HL-60 (cell line): ENCODE results near the gene ELN.

Experiments
- DNase-seq, 2 experiments: peaks; one replicate each; pipeline ENCODE4 v3.0.0-alpha.2; 2010 to 2020; ENCODE audit warnings: low read depth in 1 of 2, low spot score in 1 of 2
- H3K27ac ChIP-seq: fragments of 250-450 bp; sonication (Bioruptor Pico); replicated peaks from 2 replicates; pipeline ENCODE4 v1.5.1; 2020; ENCODE audit warnings: mild to moderate bottlenecking, moderate library complexity
- H3K27me3 ChIP-seq: fragments of 250-450 bp; sonication (Bioruptor Pico); 2 replicates; pipeline ENCODE4 v1.5.1; 2021; ENCODE audit warnings: mild to moderate bottlenecking, moderate library complexity; ENCODE audit not compliant: insufficient read depth, poor library complexity, severe bottlenecking
- H3K4me3 ChIP-seq: replicated peaks from 2 replicates; pipeline ENCODE4 v1.5.1; 2011; ENCODE audit warnings: mild to moderate bottlenecking, control low read depth, low read length; ENCODE audit not compliant: insufficient read depth
- CTCF ChIP-seq: IDR thresholded peaks from one replicate; pipeline ENCODE4 v1.5.1; 2011; ENCODE audit warnings: low read length, control low read depth, inconsistent platforms; ENCODE audit not compliant: insufficient read depth
- GABPA ChIP-seq: IDR thresholded peaks from 2 replicates; pipeline ENCODE4 v1.6.1; 2012; ENCODE audit warnings: low read depth
- POLR2AphosphoS5 ChIP-seq: IDR thresholded peaks from 2 replicates; pipeline ENCODE4 v1.6.1; 2012; ENCODE audit warnings: low read depth
- SPI1 ChIP-seq: IDR thresholded peaks from 2 replicates; pipeline ENCODE4 v1.6.1; 2012; ENCODE audit warnings: low read depth, mild to moderate bottlenecking, borderline replicate concordance
- TF ChIP-seq, protein P1 (sequence below): IDR thresholded peaks from 2 replicates; pipeline ENCODE4 v1.6.1; 2012; ENCODE audit warnings: low read depth; ENCODE audit not compliant: insufficient replicate concordance

Gene ELN

GRCh38 chr7:74025146-74025545 is 2.8 kb upstream of the ELN start:
- no peak overlapping the region for H3K4me3 ChIP-seq
- peaks cover 28% of the 10 kb centered on the region for H3K27me3 ChIP-seq
- no peak overlapping the region for H3K27ac ChIP-seq
- no peak for DNase-seq
- no peak for TF ChIP-seq GABPA
- TF ChIP-seq POLR2AphosphoS5 = no peak
- TF ChIP-seq SPI1 = no peak
- no peak for TF ChIP-seq CTCF
- TF ChIP-seq, protein P1, sequence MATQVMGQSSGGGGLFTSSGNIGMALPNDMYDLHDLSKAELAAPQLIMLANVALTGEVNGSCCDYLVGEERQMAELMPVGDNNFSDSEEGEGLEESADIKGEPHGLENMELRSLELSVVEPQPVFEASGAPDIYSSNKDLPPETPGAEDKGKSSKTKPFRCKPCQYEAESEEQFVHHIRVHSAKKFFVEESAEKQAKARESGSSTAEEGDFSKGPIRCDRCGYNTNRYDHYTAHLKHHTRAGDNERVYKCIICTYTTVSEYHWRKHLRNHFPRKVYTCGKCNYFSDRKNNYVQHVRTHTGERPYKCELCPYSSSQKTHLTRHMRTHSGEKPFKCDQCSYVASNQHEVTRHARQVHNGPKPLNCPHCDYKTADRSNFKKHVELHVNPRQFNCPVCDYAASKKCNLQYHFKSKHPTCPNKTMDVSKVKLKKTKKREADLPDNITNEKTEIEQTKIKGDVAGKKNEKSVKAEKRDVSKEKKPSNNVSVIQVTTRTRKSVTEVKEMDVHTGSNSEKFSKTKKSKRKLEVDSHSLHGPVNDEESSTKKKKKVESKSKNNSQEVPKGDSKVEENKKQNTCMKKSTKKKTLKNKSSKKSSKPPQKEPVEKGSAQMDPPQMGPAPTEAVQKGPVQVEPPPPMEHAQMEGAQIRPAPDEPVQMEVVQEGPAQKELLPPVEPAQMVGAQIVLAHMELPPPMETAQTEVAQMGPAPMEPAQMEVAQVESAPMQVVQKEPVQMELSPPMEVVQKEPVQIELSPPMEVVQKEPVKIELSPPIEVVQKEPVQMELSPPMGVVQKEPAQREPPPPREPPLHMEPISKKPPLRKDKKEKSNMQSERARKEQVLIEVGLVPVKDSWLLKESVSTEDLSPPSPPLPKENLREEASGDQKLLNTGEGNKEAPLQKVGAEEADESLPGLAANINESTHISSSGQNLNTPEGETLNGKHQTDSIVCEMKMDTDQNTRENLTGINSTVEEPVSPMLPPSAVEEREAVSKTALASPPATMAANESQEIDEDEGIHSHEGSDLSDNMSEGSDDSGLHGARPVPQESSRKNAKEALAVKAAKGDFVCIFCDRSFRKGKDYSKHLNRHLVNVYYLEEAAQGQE = no peak

DNA sequence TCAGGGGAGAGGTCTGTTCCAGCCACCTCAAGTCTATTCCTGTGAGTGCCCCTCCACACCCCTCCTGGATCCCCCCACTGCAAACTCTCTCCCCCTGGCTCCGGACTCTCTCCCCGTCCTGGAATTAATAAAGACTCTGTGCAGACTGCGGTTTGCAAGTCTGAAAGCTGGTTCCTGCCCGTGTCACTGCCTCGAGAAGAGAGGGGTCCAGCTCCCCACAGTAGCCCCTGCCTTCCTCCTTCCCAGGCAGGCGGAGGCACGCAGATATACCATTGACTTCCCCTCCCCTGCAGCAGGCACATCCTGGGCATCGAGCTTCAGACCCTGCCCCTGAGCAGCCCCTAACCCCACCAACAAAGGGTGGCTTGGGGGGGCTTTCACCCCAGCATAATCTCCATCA is 2.2 kb upstream of the ELN start:
- peak in 1 of 2 experiments; percentile 34 for DNase-seq
- Histone ChIP-seq H3K4me3 (no peak overlapping the region), H3K27me3 (peaks cover 33% of the 10 kb centered on the region), H3K27ac (no peak overlapping the region)
- no peak for TF ChIP-seq SPI1
- no peak for TF ChIP-seq GABPA
- TF ChIP-seq, protein P1 = no peak
- TF ChIP-seq POLR2AphosphoS5 = no peak
- no peak for TF ChIP-seq CTCF

DNA sequence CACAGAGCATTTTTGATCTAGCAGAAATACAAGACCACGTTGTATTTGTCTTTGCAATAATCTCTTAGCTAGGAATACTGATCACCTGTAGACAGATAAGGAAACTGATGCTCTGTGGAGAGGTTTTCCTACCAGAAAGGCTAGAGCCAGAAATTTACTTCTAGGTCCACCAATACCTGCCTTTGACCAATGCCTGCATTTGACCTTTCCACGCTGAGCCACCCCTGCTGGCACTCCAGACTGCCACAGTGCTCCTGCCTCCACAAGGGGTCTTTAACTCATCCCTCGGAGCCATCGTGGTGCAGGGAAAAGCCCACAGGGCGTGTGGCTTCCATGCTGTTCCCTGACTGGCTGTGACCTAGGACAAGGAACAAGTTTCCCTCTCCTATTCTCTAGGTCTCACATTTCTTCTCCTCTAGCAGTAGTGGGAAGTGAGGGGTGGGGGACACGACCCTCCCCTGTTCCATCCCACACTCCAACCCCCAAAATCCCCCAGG is 1.5 kb upstream of the ELN start:
- no peak for DNase-seq
- Histone ChIP-seq H3K27me3 (peaks cover 39% of the 10 kb centered on the region), H3K27ac (no peak overlapping the region), H3K4me3 (no peak overlapping the region)
- TF ChIP-seq GABPA = no peak
- TF ChIP-seq POLR2AphosphoS5 = no peak
- no peak for TF ChIP-seq SPI1
- TF ChIP-seq CTCF = no peak
- TF ChIP-seq, protein P1 = no peak
